Pancreas (tissue), 10 donors: ENCODE data around the gene ARHGEF5. TPM values are rescaled to one million over a fixed set of nuclear protein-coding genes. Genes with fewer than 3 reads are reported as not detected.
A peak's percentile ranks its signal among the peaks of the same experiment; 100 is the strongest.

Experiments
- ATAC-seq, 4 donors: fragments of 200-7000 bp; cut with Tn5 transposase; one replicate each; pipeline versions ENCODE4 v1.8.0 to v1.9.1; 2020; ENCODE audit warnings: mild to moderate bottlenecking in 4 of 4, moderate library complexity in 4 of 4
- DNase-seq, 6 donors: peaks; one replicate each; pipeline ENCODE4 v3.0.0-alpha.2; 2020
- FAIRE-seq: peaks from 2 replicates; lab custom pipeline; 2012; peaks lifted over from hg19 to GRCh38; lab: Jason Lieb, UNC
- H3K27ac ChIP-seq, 4 donors: fragments of 200-600 bp; sonication (generic); 1 replicate in 3 of 4; 2 replicates in 1 of 4; pipeline versions ENCODE4 v1.5.0 to v1.8.0; 2020
- H3K27me3 ChIP-seq, 4 donors: fragments of 200-600 bp; one replicate each; pipeline ENCODE4 v1.8.0; 2021
- H3K36me3 ChIP-seq, 3 donors: fragments of 200-600 bp; sonication (generic) in 1 of 3; one replicate each; pipeline versions ENCODE4 v1.5.0 to v1.8.0; 2020 to 2021
- H3K4me1 ChIP-seq, 3 donors: fragments of 200-600 bp; one replicate each; pipeline ENCODE4 v1.8.0; 2021
- H3K4me3 ChIP-seq, 4 donors: fragments of 200-600 bp; sonication (generic) in 2 of 4; one replicate each; pipeline versions ENCODE4 v1.5.0 to v1.8.0; 2020 to 2021
- H3K9me3 ChIP-seq, 4 donors: fragments of 200-600 bp; one replicate each; pipeline ENCODE4 v1.8.0; 2021
- CTCF ChIP-seq, 4 donors: fragments of 200-600 bp; sonication (generic) in 3 of 4; IDR thresholded peaks; one replicate each; pipeline versions ENCODE4 v1.5.0 to v1.8.0; 2021; ENCODE audit warnings: antibody characterized with exemption in 4 of 4
- WGBS, 2 donors: extraction: QIAGEN DNeasy Blood & Tissue Kit; methylation state at CpG; one replicate each; pipeline ENCODE4 v1.1.7; 2013; 5-methylcytosine and 5-hydroxymethylcytosine counted together
- intact Hi-C, 3 donors: fragments of 100-400 bp; cut with DNase I; formaldehyde crosslinking; loops; one replicate each; pipeline versions ENCODE4 v1.11.1 to v1.14.2; 2022
- polyA plus RNA-seq, 2 donors: library from polyadenylated mRNA; stranded (reverse); fragments of 200-250 nt; gene quantifications; one replicate each; pipeline ENCODE4 v1.2.3, GENCODE V29; 2013
- total RNA-seq, 6 donors: library from RNA; stranded (reverse); fragmentation: NEBNext Ultra II Directional in 4 of 6; extraction: Animal tissue kit (Norgen Biotek cat#: 25700) in 4 of 6; gene quantifications; one replicate each; pipeline versions ENCODE4 v1.2.1 to v1.2.4, GENCODE V29; 2021 to 2023
- donor health status: healthy with polysubstance abuse.
- donor health status: DM: no; HTN: no; CAD: no; lungs with moderate emphysema.
- donor health status: DM: no; HTN: no; CAD: no.
- donor health status: control.
- donor health status: control.
- donor health status: Bipolar disorder and iron deficiency.
- donor health status: DM: yes; HTN: yes; CAD: no.
- donor health status: DM: no; HTN: no; CAD: no.
- donor health status: DM: no; HTN: no; CAD: no.
- donor health status: DM: yes; HTN: yes; CAD: no.

The ARHGEF5 gene
- total and polyA plus RNA-seq, 8 donors = 8.4 to 28.4 (median 15.7) TPM

- H3K4me1 ChIP-seq = no peaks in the 10 kb centered on the region
- WGBS, 2 donors = 89 to 96% methylated on average over 24 to 39 of the region's 39 CpGs
- FAIRE-seq (no peak), ATAC-seq (no peak), DNase-seq (peak in 1 of 6 donors; percentile 37)
- intact Hi-C loops = no loop called here
- H3K36me3 ChIP-seq = no peaks in the 10 kb centered on the region
- no peak within 1 kb of the TSS for H3K4me3 ChIP-seq
- H3K9me3 ChIP-seq = no peaks in the 10 kb centered on the region
- no peak for TF ChIP-seq CTCF (IDR thresholded peaks at IDR 0.05)
- H3K27me3 ChIP-seq = no peaks in the 10 kb centered on the region
- H3K27ac ChIP-seq = no peak within 1 kb of the TSS
Observed at GRCh38 chr7:144403649-144404061, 48.5 kb downstream of the ARHGEF5 start, which contains the start of gene NOBOX. Gene NOBOX, minus strand, starts transcription at chr7:144403693.

GRCh38 chr7:144404946-144405345 lies 49.7 kb downstream of the ARHGEF5 start:
- intact Hi-C loops = no loop called here
- TF ChIP-seq CTCF (IDR thresholded peaks at IDR 0.05) = no peak
- Histone ChIP-seq H3K27me3 (no peaks in the 10 kb centered on the region), H3K9me3 (no peaks in the 10 kb centered on the region), H3K36me3 (no peaks in the 10 kb centered on the region), H3K27ac (no peak overlapping the region), H3K4me1 (no peaks in the 10 kb centered on the region), H3K4me3 (no peak overlapping the region)
- ATAC-seq = no peak
- no peak for FAIRE-seq
- no peak for DNase-seq
- WGBS, 2 donors = 78 to 82% methylated on average over 4 of the region's 4 CpGs

- ATAC-seq (peak in 2 of 4 donors; percentile 40 to 53), FAIRE-seq (no peak), DNase-seq (no peak)
- Histone ChIP-seq H3K4me3 (no peak overlapping the region), H3K27ac (no peak overlapping the region), H3K27me3 (no peaks in the 10 kb centered on the region), H3K4me1 (no peaks in the 10 kb centered on the region), H3K36me3 (no peaks in the 10 kb centered on the region), H3K9me3 (no peaks in the 10 kb centered on the region)
- intact Hi-C loops = no loop called here
- no peak for TF ChIP-seq CTCF (IDR thresholded peaks at IDR 0.05)
- WGBS, 2 donors = 46 to 50% methylated on average over 12 of the region's 12 CpGs
Observed at GRCh38 chr7:144407266-144407931, 52.2 kb downstream of the ARHGEF5 start.

GRCh38 chr7:144408121-144408520 lies 52.9 kb downstream of the ARHGEF5 start:
- Histone ChIP-seq H3K27ac (no peak overlapping the region), H3K4me1 (no peaks in the 10 kb centered on the region), H3K36me3 (no peaks in the 10 kb centered on the region), H3K27me3 (no peaks in the 10 kb centered on the region), H3K4me3 (no peak overlapping the region), H3K9me3 (no peaks in the 10 kb centered on the region)
- no peak for ATAC-seq
- FAIRE-seq = no peak
- intact Hi-C loops = no loop called here
- TF ChIP-seq CTCF (IDR thresholded peaks at IDR 0.05) = no peak
- WGBS, 2 donors = 53% methylated on average over 3 of the region's 3 CpGs
- no peak for DNase-seq

- intact Hi-C loops = no loop called here
- no peak overlapping the region for H3K27ac ChIP-seq
- H3K4me3 ChIP-seq = no peak overlapping the region
- WGBS, 2 donors = 16 to 24% methylated on average over 4 of the region's 4 CpGs
- TF ChIP-seq CTCF (IDR thresholded peaks at IDR 0.05) = no peak
- no peaks in the 10 kb centered on the region for H3K36me3 ChIP-seq
- ATAC-seq (no peak), DNase-seq (no peak), FAIRE-seq (no peak)
- H3K27me3 ChIP-seq = no peaks in the 10 kb centered on the region
- no peaks in the 10 kb centered on the region for H3K4me1 ChIP-seq
- H3K9me3 ChIP-seq = no peaks in the 10 kb centered on the region
Observed at GRCh38 chr7:144410441-144410840, 55.2 kb downstream of the ARHGEF5 start.
